Glutamatergic neuron (in vitro differentiated cells): ENCODE data around the gene CRPPA. TPM values are rescaled to one million over a fixed set of nuclear protein-coding genes. Genes with fewer than 3 reads are reported as not detected.

ENCODE experiments used
- DNase-seq: peaks from one replicate; pipeline ENCODE4 v3.0.0; 2022
- H3K27ac Mint-ChIP-seq: one replicate; pipeline ENCODE4 v1.8.0; 2020; ENCODE audit warnings: mild to moderate bottlenecking, mixed read lengths, inconsistent platforms; ENCODE audit not compliant: unreplicated experiment
- H3K27me3 Mint-ChIP-seq: one replicate; pipeline ENCODE4 v1.8.0; 2020; ENCODE audit warnings: mild to moderate bottlenecking, moderate library complexity, mixed read lengths, inconsistent platforms; ENCODE audit not compliant: unreplicated experiment
- H3K36me3 Mint-ChIP-seq: one replicate; pipeline ENCODE4 v1.8.0; 2020; ENCODE audit warnings: mild to moderate bottlenecking, mixed read lengths, inconsistent platforms; ENCODE audit not compliant: unreplicated experiment
- H3K4me1 Mint-ChIP-seq: one replicate; pipeline ENCODE4 v1.8.0; 2020; ENCODE audit warnings: mild to moderate bottlenecking, low read depth, mixed read lengths, inconsistent platforms; ENCODE audit not compliant: unreplicated experiment
- H3K4me3 Mint-ChIP-seq: one replicate; pipeline ENCODE4 v1.8.0; 2020; ENCODE audit warnings: mild to moderate bottlenecking, mixed read lengths, inconsistent platforms; ENCODE audit not compliant: unreplicated experiment
- H3K9me3 Mint-ChIP-seq: one replicate; pipeline ENCODE4 v1.8.0; 2020; ENCODE audit warnings: mild to moderate bottlenecking, moderate library complexity, mixed read lengths, inconsistent platforms; ENCODE audit not compliant: unreplicated experiment
- long read RNA-seq: library from polyadenylated mRNA; unstranded; transcript quantifications from one replicate; pipeline ENCODE4 v2.0.0, GENCODE V29; 2020; ENCODE audit not compliant: unreplicated experiment
- total RNA-seq: library from RNA; stranded (reverse); fragmentation: NEBNext Ultra II Directional; extraction: Animal tissue kit (Norgen Biotek cat#: 25700); gene quantifications from one replicate; pipeline ENCODE4 v1.2.1, GENCODE V29; 2021; ENCODE audit not compliant: unreplicated experiment
- TF ChIP-seq, protein P1 (sequence below): fragments of 200-600 bp; sonication (generic); IDR thresholded peaks from one replicate; pipeline ENCODE4 v1.5.0; 2021; ENCODE audit not compliant: partially characterized antibody, unreplicated experiment

The CRPPA gene
- 5.3 TPM for total RNA-seq
- long read RNA-seq, full-length matches to known transcripts, result 3 of 3 reads
- long read RNA-seq, partial matches to known transcripts, result 0 of 3 reads
- long read RNA-seq, other reads (novel, unspliced or antisense), result 0 of 3 reads

DNA sequence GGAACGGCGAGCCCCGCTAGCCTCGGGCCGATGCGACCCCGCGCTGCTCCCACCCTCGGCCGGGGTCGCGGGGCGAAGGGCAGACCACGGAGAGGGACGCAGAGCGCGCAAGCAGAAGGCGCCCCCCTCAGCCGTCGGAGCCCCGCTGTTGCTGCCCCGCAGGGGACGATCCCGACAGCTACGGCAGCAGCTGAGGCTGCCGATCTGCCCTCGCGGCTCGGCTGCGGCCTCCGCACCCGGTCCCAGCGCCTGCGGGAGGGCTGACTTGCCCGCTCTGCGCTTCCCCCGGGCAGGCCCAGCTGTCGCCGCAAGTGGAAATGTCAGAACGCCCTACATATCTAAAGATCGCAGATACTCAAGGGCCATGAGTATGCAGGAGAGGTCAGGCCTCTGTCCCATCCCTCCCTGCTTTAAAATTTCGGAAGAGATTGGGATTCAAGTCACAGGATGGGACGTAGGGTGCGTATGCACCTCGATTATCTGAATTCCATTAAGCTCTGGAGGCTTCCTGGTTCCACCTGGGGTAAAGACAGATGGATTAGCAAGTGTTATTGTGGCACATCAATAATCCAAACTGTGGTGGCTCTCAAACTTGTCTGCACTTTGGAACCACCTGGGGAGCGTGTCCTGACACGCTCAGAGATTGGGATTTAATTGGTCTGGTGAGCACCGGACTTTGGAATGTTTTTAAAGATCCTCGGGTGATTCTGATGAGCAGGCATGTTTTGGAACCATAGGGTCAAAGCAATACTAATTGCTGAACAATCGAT, at the start of gene CRPPA:
Gene CRPPA (minus strand): TSS at position 206 of the 770 bp plus-strand sequence. CDS start 216 bp downstream, outside the sequence.
- Mint-ChIP-seq H3K4me1 (peaks cover 22% of the 10 kb centered on the region), H3K27ac (peak within 1 kb of the TSS; percentile 99), H3K9me3 (peaks cover 6% of the 10 kb centered on the region), H3K27me3 (peaks cover 5% of the 10 kb centered on the region), H3K4me3 (peak within 1 kb of the TSS; percentile 94), H3K36me3 (no peaks in the 10 kb centered on the region)
- TF ChIP-seq, protein P1, sequence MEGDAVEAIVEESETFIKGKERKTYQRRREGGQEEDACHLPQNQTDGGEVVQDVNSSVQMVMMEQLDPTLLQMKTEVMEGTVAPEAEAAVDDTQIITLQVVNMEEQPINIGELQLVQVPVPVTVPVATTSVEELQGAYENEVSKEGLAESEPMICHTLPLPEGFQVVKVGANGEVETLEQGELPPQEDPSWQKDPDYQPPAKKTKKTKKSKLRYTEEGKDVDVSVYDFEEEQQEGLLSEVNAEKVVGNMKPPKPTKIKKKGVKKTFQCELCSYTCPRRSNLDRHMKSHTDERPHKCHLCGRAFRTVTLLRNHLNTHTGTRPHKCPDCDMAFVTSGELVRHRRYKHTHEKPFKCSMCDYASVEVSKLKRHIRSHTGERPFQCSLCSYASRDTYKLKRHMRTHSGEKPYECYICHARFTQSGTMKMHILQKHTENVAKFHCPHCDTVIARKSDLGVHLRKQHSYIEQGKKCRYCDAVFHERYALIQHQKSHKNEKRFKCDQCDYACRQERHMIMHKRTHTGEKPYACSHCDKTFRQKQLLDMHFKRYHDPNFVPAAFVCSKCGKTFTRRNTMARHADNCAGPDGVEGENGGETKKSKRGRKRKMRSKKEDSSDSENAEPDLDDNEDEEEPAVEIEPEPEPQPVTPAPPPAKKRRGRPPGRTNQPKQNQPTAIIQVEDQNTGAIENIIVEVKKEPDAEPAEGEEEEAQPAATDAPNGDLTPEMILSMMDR, result no peak
- DNase-seq, result peak; percentile 77

DNA sequence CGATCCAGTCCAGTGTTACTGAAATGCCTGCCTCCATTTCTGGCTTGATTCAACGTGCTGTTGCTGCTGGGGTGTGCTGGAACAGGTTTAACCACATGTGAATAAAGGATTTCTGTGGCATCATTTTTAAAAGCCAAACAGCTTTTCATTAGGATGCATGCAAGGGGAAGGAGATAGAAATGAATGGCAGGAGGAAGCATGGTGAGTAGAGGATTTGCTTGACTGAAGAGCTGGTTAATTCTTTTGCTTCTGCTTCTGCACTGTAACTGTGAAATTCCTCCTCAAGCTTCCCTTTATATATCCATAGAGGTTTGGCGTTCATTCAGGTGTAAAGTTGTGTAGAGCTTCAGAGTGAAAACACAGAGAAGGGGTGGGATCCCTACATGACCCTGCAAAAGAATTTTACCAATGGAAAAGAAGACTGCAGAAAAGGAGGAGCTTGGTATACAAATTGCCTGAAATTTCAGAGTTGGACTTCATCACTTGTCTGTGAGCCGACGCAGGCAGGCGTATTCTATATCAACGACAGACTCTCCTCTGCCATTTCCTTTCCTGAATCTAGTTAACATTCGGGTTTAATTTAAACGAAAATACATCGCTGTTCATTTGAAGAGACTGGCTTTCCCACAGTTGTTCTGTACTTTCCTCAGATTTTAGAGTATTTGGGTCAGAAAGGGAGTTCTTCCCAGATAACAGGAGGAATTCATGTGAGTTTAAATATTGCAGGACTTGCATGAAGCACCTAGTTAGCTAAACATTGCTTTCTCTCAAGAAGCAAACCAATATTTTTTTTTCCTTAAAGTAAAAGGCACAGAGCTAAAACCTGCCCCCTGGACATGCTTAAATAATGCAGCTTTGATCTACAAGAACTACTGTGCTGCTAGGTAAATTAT, 44.4 kb upstream of the CRPPA start, which contains the start of gene SOSTDC1:
Gene SOSTDC1 (minus strand): TSS at position 270 of the 893 bp plus-strand sequence. CDS start 70 bp downstream, at position 200.
- no peak for DNase-seq
- TF ChIP-seq, protein P1, result no peak

DNA sequence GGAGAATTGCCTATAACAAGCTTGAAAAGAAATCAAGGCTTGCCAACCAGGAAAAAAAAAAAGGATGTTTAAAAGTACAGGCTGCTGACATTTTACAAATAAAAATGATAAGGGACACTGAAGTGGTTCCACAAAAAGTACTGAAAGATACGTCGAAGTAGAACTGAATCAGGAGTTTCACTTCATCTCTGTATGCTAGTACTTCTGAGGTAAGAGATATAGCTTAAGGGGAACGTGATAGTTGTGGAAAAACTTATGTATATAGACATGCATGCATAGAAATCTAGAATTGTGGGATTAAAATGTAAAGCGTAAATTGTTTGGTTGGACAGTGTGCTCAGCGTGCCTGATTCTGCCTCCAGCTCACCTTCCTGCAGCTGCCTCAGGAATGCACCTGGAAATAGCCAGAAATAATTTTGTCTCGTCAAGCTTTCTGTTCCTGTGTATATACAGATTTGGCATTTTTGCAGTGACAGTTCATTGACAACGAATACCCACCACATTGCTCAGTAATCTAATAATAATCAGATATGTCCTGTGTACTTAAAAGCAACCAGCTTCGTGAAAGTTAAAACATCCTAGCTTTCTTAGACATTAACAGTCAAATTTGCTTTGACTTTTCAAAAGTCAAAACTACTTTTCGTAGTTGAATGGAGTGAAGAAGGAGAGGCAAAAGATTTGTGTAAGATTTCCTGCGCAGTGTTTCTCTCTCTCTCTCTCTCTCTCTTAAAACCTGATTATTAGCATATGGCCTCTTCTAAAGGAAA, 42.8 kb upstream of the CRPPA start:
- H3K9me3 Mint-ChIP-seq, result no peaks in the 10 kb centered on the region
- peaks cover 5% of the 10 kb centered on the region for H3K4me1 Mint-ChIP-seq
- TF ChIP-seq, protein P1, result no peak
- H3K27me3 Mint-ChIP-seq, result no peaks in the 10 kb centered on the region
- no peak overlapping the region for H3K27ac Mint-ChIP-seq
- no peaks in the 10 kb centered on the region for H3K36me3 Mint-ChIP-seq
- H3K4me3 Mint-ChIP-seq, result no peak overlapping the region
- DNase-seq, result no peak

More for the DNA sequence above, 44.4 kb upstream of the CRPPA start, which contains the start of gene SOSTDC1:
- Mint-ChIP-seq H3K36me3 (no peaks in the 10 kb centered on the region), H3K9me3 (no peaks in the 10 kb centered on the region), H3K4me3 (no peak within 1 kb of the TSS), H3K4me1 (peaks cover 5% of the 10 kb centered on the region), H3K27me3 (no peaks in the 10 kb centered on the region), H3K27ac (no peak within 1 kb of the TSS)

DNA sequence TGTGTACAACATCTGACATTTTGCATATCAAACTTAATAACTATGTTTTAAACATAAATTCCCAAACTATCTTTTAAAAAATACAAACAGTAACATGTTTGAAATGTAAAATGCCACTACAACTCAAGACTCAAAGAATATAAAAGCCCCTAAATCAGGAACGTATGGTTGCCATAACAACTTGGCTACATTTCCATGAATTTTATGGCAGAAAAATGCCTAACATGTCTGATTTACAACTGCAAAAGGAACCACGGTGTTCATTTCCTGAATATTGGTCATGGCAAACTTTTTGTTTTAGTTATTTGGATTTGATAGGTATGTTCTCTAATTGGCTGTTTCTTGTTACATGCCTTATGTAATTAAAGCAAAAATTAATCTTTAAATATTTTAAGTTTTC, 42.2 kb upstream of the CRPPA start:
- H3K27ac Mint-ChIP-seq, result no peak overlapping the region
- peaks cover 5% of the 10 kb centered on the region for H3K4me1 Mint-ChIP-seq
- TF ChIP-seq, protein P1, result no peak
- H3K36me3 Mint-ChIP-seq, result no peaks in the 10 kb centered on the region
- H3K4me3 Mint-ChIP-seq, result no peak overlapping the region
- no peaks in the 10 kb centered on the region for H3K9me3 Mint-ChIP-seq
- no peaks in the 10 kb centered on the region for H3K27me3 Mint-ChIP-seq
- DNase-seq, result no peak
